Ascending aorta (tissue), 2 donors: ENCODE data around the gene ZC3H18. TPM values are rescaled to one million over a fixed set of nuclear protein-coding genes. Genes with fewer than 3 reads are reported as not detected.

Source experiments
- DNase-seq, 2 donors: peaks; one replicate each; pipeline ENCODE4 v3.0.0-alpha.2; 2019; ENCODE audit warnings: low spot score in 2 of 2
- H3K27ac ChIP-seq, 2 donors: fragments of 200-600 bp; sonication (generic); one replicate each; pipeline ENCODE4 v1.5.1; 2016 to 2017; ENCODE audit warnings: mild to moderate bottlenecking in 1 of 2
- H3K27me3 ChIP-seq: fragments of 200-600 bp; sonication (generic); one replicate; pipeline ENCODE4 v1.5.1; 2017
- H3K36me3 ChIP-seq, 2 donors: fragments of 200-600 bp; sonication (generic); one replicate each; pipeline ENCODE4 v1.5.1; 2016
- H3K4me1 ChIP-seq, 2 donors: fragments of 200-600 bp; sonication (generic); one replicate each; pipeline ENCODE4 v1.5.1; 2016 to 2017; ENCODE audit warnings: mild to moderate bottlenecking in 1 of 2
- H3K4me3 ChIP-seq, 2 donors: fragments of 200-600 bp; sonication (generic); one replicate each; pipeline ENCODE4 v1.5.1; 2016 to 2017; ENCODE audit warnings: mild to moderate bottlenecking in 1 of 2
- H3K9me3 ChIP-seq, 2 donors: fragments of 200-600 bp; sonication (generic); one replicate each; pipeline ENCODE4 v1.5.1; 2016
- CTCF ChIP-seq, 3 experiments: fragments of 200-600 bp in 2 of 3; fragments of 450-650 bp in 1 of 3; sonication (generic) in 2 of 3; IDR thresholded peaks; one replicate each; pipeline ENCODE4 v1.5.1; 2016 to 2019; ENCODE audit warnings: antibody characterized with exemption in 3 of 3, mild to moderate bottlenecking in 1 of 3, moderate library complexity in 1 of 3
- intact Hi-C: fragments of 100-400 bp; cut with DNase I; formaldehyde crosslinking; loops from one replicate; pipeline ENCODE4 v1.15.1; 2023
- total RNA-seq: library from RNA; depleted of rRNA; stranded (reverse); fragments of >200 nt; gene quantifications from one replicate; pipeline ENCODE4 v1.1.0, GENCODE V29; 2016

Gene ZC3H18
- total RNA-seq, 1 donor from 2014 or later: 36.3 TPM

GRCh38 chr16:88534638-88535190 lies 35.5 kb upstream of the ZC3H18 start:
- no peak overlapping the region for H3K27ac ChIP-seq
- H3K4me1 ChIP-seq: peaks cover 0 to 12% of the 10 kb centered on the region in 2 donors
- H3K27me3 ChIP-seq: no peaks in the 10 kb centered on the region
- intact Hi-C loops: loop anchor here (2.0 kb wide), 2 partner anchors 36 to 82 kb away; partner anchors contain the start of genes ZC3H18 and ZFPM1
- no peak for DNase-seq
- H3K4me3 ChIP-seq: peak overlapping the region; percentile 80 to 94
- H3K36me3 ChIP-seq: no peaks in the 10 kb centered on the region
- TF ChIP-seq CTCF (IDR thresholded peaks at IDR 0.05): no peak
- no peaks in the 10 kb centered on the region for H3K9me3 ChIP-seq

GRCh38 chr16:88535191-88535856 lies 34.9 kb upstream of the ZC3H18 start:
- H3K9me3 ChIP-seq: no peaks in the 10 kb centered on the region
- intact Hi-C loops: loop anchor here (2.0 kb wide), 2 partner anchors 35 to 83 kb away; partner anchors contain the start of genes ZC3H18 and ZFPM1
- DNase-seq: no peak
- H3K36me3 ChIP-seq: no peaks in the 10 kb centered on the region
- peaks cover 0 to 12% of the 10 kb centered on the region in 2 donors for H3K4me1 ChIP-seq
- H3K27me3 ChIP-seq: no peaks in the 10 kb centered on the region
- peak overlapping the region; percentile 80 to 94 for H3K4me3 ChIP-seq
- no peak overlapping the region for H3K27ac ChIP-seq
- TF ChIP-seq CTCF (IDR thresholded peaks at IDR 0.05): no peak

GRCh38 chr16:88535857-88536222 lies 34.4 kb upstream of the ZC3H18 start:
- no peak for DNase-seq
- Histone ChIP-seq H3K4me1 (peaks cover 0 to 12% of the 10 kb centered on the region in 2 donors), H3K36me3 (no peaks in the 10 kb centered on the region), H3K9me3 (no peaks in the 10 kb centered on the region), H3K4me3 (no peak overlapping the region), H3K27ac (no peak overlapping the region), H3K27me3 (no peaks in the 10 kb centered on the region)
- TF ChIP-seq CTCF (IDR thresholded peaks at IDR 0.05): no peak
- intact Hi-C loops: loop anchor here (2.0 kb wide), 2 partner anchors 35 to 83 kb away; partner anchors contain the start of genes ZC3H18 and ZFPM1

- Histone ChIP-seq H3K4me1 (peaks cover 0 to 12% of the 10 kb centered on the region in 2 donors), H3K36me3 (no peaks in the 10 kb centered on the region), H3K27me3 (no peaks in the 10 kb centered on the region), H3K9me3 (no peaks in the 10 kb centered on the region), H3K27ac (no peak overlapping the region), H3K4me3 (no peak overlapping the region)
- no peak for TF ChIP-seq CTCF (IDR thresholded peaks at IDR 0.05)
- intact Hi-C loops: no loop called here
- DNase-seq: no peak
These were observed 33.7 kb upstream of the ZC3H18 start for GRCh38 chr16:88536510-88536909.

GRCh38 chr16:88536971-88537751 lies 33.0 kb upstream of the ZC3H18 start:
- no peak for TF ChIP-seq CTCF (IDR thresholded peaks at IDR 0.05)
- H3K27ac ChIP-seq: no peak overlapping the region
- H3K9me3 ChIP-seq: no peaks in the 10 kb centered on the region
- no peaks in the 10 kb centered on the region for H3K27me3 ChIP-seq
- no peak overlapping the region for H3K4me3 ChIP-seq
- no peaks in the 10 kb centered on the region for H3K36me3 ChIP-seq
- DNase-seq: no peak
- intact Hi-C loops: no loop called here
- peaks cover 0 to 12% of the 10 kb centered on the region in 2 donors for H3K4me1 ChIP-seq
